HUES64 (cell line): ENCODE measurements around the gene HIVEP3.
"Not testable (repeated sequence)": the region's sequence is repeated elsewhere in the genome, so short reads cannot be mapped to it uniquely, and the experiment has no call there.

Experiments
- H3K27ac ChIP-seq: 2 replicates; pipeline ENCODE4 v1.7.0; 2013; ENCODE audit warnings: low read depth, low read length, inconsistent platforms
- H3K27me3 ChIP-seq: 2 replicates; pipeline ENCODE4 v1.6.1; 2013; ENCODE audit warnings: mild to moderate bottlenecking, low read length; ENCODE audit not compliant: insufficient read depth
- H3K36me3 ChIP-seq: 2 replicates; pipeline ENCODE4 v1.6.1; 2013; ENCODE audit warnings: mild to moderate bottlenecking, low read length; ENCODE audit not compliant: insufficient read depth
- H3K4me1 ChIP-seq: 2 replicates; pipeline ENCODE4 v1.6.1; 2013; ENCODE audit warnings: mild to moderate bottlenecking, low read length, moderate library complexity; ENCODE audit not compliant: insufficient read depth
- H3K4me3 ChIP-seq: 2 replicates; pipeline ENCODE4 v1.5.1; 2013; ENCODE audit warnings: mild to moderate bottlenecking, low read length, moderate library complexity
- H3K9ac ChIP-seq: 2 replicates; pipeline ENCODE4 v1.6.1; 2013; ENCODE audit warnings: mild to moderate bottlenecking, low read depth, low read length
- H3K9me3 ChIP-seq: 2 replicates; pipeline ENCODE4 v1.6.1; 2013; ENCODE audit warnings: low read depth, low read length; ENCODE audit not compliant: insufficient read depth
- WGBS: fragments of 150-250, 120-280 bp; methylation state at CpG from one replicate; pipeline ENCODE4 v1.1.7; 2013; ENCODE audit warnings: missing lambda C conversion rate; 5-methylcytosine and 5-hydroxymethylcytosine counted together

The HIVEP3 gene

GRCh38 chr1:41705798-41706197 lies 212.9 kb downstream of the HIVEP3 start:
- Histone ChIP-seq H3K9ac (no peak overlapping the region), H3K4me3 (no peak overlapping the region), H3K27ac (no peak overlapping the region), H3K27me3 (no peaks in the 10 kb centered on the region), H3K36me3 (no peaks in the 10 kb centered on the region), H3K9me3 (no peaks in the 10 kb centered on the region), H3K4me1 (no peaks in the 10 kb centered on the region)
- 86% methylated on average over 1 of the region's 1 CpG for WGBS

- no peaks in the 10 kb centered on the region for H3K36me3 ChIP-seq
- WGBS, result 92% methylated on average over 4 of the region's 4 CpGs
Observed at GRCh38 chr1:41704196-41704595, 214.5 kb downstream of the HIVEP3 start.

GRCh38 chr1:41702771-41703170 lies 216.0 kb downstream of the HIVEP3 start:
- Histone ChIP-seq H3K4me3 (no peak overlapping the region), H3K4me1 (no peaks in the 10 kb centered on the region), H3K9ac (no peak overlapping the region), H3K27ac (no peak overlapping the region), H3K27me3 (no peaks in the 10 kb centered on the region), H3K36me3 (no peaks in the 10 kb centered on the region), H3K9me3 (no peaks in the 10 kb centered on the region)
- WGBS, result 95% methylated on average over 4 of the region's 4 CpGs

More at GRCh38 chr1:41704196-41704595, 214.5 kb downstream of the HIVEP3 start:
- no peak overlapping the region for H3K27ac ChIP-seq
- H3K9me3 ChIP-seq, result no peaks in the 10 kb centered on the region
- H3K4me1 ChIP-seq, result no peaks in the 10 kb centered on the region
- no peak overlapping the region for H3K9ac ChIP-seq
- no peak overlapping the region for H3K4me3 ChIP-seq
- no peaks in the 10 kb centered on the region for H3K27me3 ChIP-seq

- H3K9me3 ChIP-seq, result no peaks in the 10 kb centered on the region
- H3K9ac ChIP-seq, result no peak overlapping the region
- no peaks in the 10 kb centered on the region for H3K36me3 ChIP-seq
- no peak overlapping the region for H3K4me3 ChIP-seq
- 83% methylated on average over 6 of the region's 6 CpGs for whole genome bisulfite sequencing
- H3K27me3 ChIP-seq, result no peaks in the 10 kb centered on the region
- no peak overlapping the region for H3K27ac ChIP-seq
- H3K4me1 ChIP-seq, result no peaks in the 10 kb centered on the region
Observed at GRCh38 chr1:41700986-41701535, 217.7 kb downstream of the HIVEP3 start.

GRCh38 chr1:41700581-41700980 lies 218.1 kb downstream of the HIVEP3 start:
- no peaks in the 10 kb centered on the region for H3K36me3 ChIP-seq
- no peak overlapping the region for H3K27ac ChIP-seq
- WGBS, result 98% methylated on average over 5 of the region's 5 CpGs
- no peaks in the 10 kb centered on the region for H3K4me1 ChIP-seq
- no peak overlapping the region for H3K9ac ChIP-seq
- H3K27me3 ChIP-seq, result no peaks in the 10 kb centered on the region
- no peaks in the 10 kb centered on the region for H3K9me3 ChIP-seq
- H3K4me3 ChIP-seq, result no peak overlapping the region

- Histone ChIP-seq H3K9me3 (no peaks in the 10 kb centered on the region), H3K27ac (no peak overlapping the region), H3K36me3 (no peaks in the 10 kb centered on the region), H3K4me1 (no peaks in the 10 kb centered on the region), H3K9ac (no peak overlapping the region), H3K4me3 (no peak overlapping the region), H3K27me3 (no peaks in the 10 kb centered on the region)
- 91% methylated on average over 6 of the region's 6 CpGs for WGBS
Observed at GRCh38 chr1:41699861-41700248, 218.9 kb downstream of the HIVEP3 start.

GRCh38 chr1:41698916-41699860 lies 219.5 kb downstream of the HIVEP3 start:
- no peaks in the 10 kb centered on the region for H3K27me3 ChIP-seq

GRCh38 chr1:41696381-41696780 lies 222.3 kb downstream of the HIVEP3 start:
- no peak overlapping the region for H3K4me3 ChIP-seq
- no peak overlapping the region for H3K27ac ChIP-seq

More at GRCh38 chr1:41698916-41699860, 219.5 kb downstream of the HIVEP3 start:
- H3K4me3 ChIP-seq, result no peak overlapping the region
- H3K27ac ChIP-seq, result no peak overlapping the region
- H3K9me3 ChIP-seq, result no peaks in the 10 kb centered on the region
- H3K36me3 ChIP-seq, result no peaks in the 10 kb centered on the region
- no peak overlapping the region for H3K9ac ChIP-seq
- H3K4me1 ChIP-seq, result no peaks in the 10 kb centered on the region
- 92% methylated on average over 19 of the region's 19 CpGs for WGBS

GRCh38 chr1:41695118-41695745 lies 223.5 kb downstream of the HIVEP3 start:
- Histone ChIP-seq H3K27ac (no peak overlapping the region), H3K9ac (no peak overlapping the region), H3K4me1 (no peaks in the 10 kb centered on the region), H3K4me3 (no peak overlapping the region), H3K27me3 (no peaks in the 10 kb centered on the region), H3K36me3 (no peaks in the 10 kb centered on the region), H3K9me3 (no peaks in the 10 kb centered on the region)
- 95% methylated on average over 3 of the region's 3 CpGs for WGBS

More at GRCh38 chr1:41696381-41696780, 222.3 kb downstream of the HIVEP3 start:
- Histone ChIP-seq H3K9ac (no peak overlapping the region), H3K4me1 (no peaks in the 10 kb centered on the region), H3K36me3 (no peaks in the 10 kb centered on the region), H3K27me3 (no peaks in the 10 kb centered on the region), H3K9me3 (no peaks in the 10 kb centered on the region)
- WGBS, result 91% methylated on average over 8 of the region's 9 CpGs

GRCh38 chr1:41691966-41692365 lies 226.8 kb downstream of the HIVEP3 start:
- not testable (repeated sequence) for H3K36me3 ChIP-seq, H3K27me3 ChIP-seq, H3K27ac ChIP-seq, H3K9ac ChIP-seq, H3K4me3 ChIP-seq, H3K9me3 ChIP-seq, H3K4me1 ChIP-seq
- 95% methylated on average over 10 of the region's 10 CpGs for WGBS

GRCh38 chr1:41691424-41691823 lies 227.3 kb downstream of the HIVEP3 start:
- no peaks in the 10 kb centered on the region for H3K36me3 ChIP-seq
- H3K4me1 ChIP-seq, result no peaks in the 10 kb centered on the region
- H3K27ac ChIP-seq, result no peak overlapping the region
- H3K4me3 ChIP-seq, result no peak overlapping the region
- WGBS, result 80% methylated on average over 2 of the region's 2 CpGs
- H3K9ac ChIP-seq, result no peak overlapping the region
- H3K9me3 ChIP-seq, result no peaks in the 10 kb centered on the region
- H3K27me3 ChIP-seq, result no peaks in the 10 kb centered on the region
